Lower leg skin (tissue), 4 donors: Measurements from ENCODE around the gene TYROBP. TPM values are rescaled to one million over a fixed set of nuclear protein-coding genes. Genes with fewer than 3 reads are reported as not detected.

Experiments used
- DNase-seq, 2 donors: peaks; one replicate each; pipeline ENCODE4 v3.0.0-alpha.2; 2019; ENCODE audit warnings: low spot score in 2 of 2
- H3K4me3 ChIP-seq: fragments of 200-600 bp; sonication (generic); 2 replicates; pipeline ENCODE4 v1.5.1; 2017; ENCODE audit warnings: mild to moderate bottlenecking, low read depth; ENCODE audit not compliant: poor library complexity, severe bottlenecking
- CTCF ChIP-seq, 3 donors: fragments of 450-650 bp; IDR thresholded peaks; one replicate each; pipeline ENCODE4 v1.5.1; 2016; ENCODE audit warnings: antibody characterized with exemption in 3 of 3, mild to moderate bottlenecking in 3 of 3, moderate library complexity in 2 of 3
- POLR2A ChIP-seq, 2 donors: fragments of 450-650 bp; IDR thresholded peaks; one replicate each; pipeline ENCODE4 v1.6.1; 2016 to 2017; ENCODE audit warnings: antibody characterized with exemption in 2 of 2, mild to moderate bottlenecking in 1 of 2, moderate library complexity in 1 of 2
- WGBS, 2 donors: methylation state at CpG; one replicate each; pipeline ENCODE4 v1.1.5; 2018; 5-methylcytosine and 5-hydroxymethylcytosine counted together
- intact Hi-C: fragments of 100-400 bp; cut with DNase I; formaldehyde crosslinking; loops from one replicate; pipeline ENCODE4 v1.15.0; 2023; ENCODE audit warnings: low total_unique reads
- total RNA-seq, 4 donors: library from RNA; depleted of rRNA; stranded (reverse); fragments of >200 nt; gene quantifications; one replicate each; pipeline ENCODE4 v1.1.0, GENCODE V29; 2016

The TYROBP gene
- total RNA-seq, 4 donors from 2014 or later, result 25.7 to 29.9 (median 28.4) TPM

DNA sequence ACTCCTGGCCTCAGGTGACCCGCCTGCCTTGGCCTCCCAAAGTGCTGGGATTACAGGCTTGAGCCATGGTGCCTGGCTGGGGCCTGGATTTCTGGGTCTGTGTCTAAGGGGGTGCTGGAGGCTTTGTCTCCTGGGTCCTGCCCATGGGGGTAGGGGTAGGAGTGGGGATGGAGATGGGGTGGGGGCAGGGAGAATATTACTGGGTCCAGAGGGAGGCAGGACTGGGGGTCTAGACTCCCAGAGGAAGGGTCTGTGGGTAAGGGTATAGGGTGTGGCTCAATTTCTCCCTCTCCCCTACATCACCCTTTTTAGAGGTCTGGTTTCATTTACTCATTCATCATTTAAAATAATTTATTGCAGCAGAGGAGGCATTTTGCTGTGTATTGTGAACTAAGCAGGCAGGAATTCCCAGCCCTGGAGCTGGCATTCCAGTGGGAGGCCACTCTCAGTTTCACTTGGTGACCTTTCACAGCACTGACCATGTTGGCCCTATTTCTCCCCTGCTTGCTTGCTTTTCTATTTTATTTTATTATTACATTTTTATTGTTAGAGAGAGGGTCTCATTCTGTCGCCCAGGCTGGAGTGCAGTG is 6.9 kb downstream of the TYROBP start:
- no peak for TF ChIP-seq CTCF (IDR thresholded peaks at IDR 0.05)
- no peak for TF ChIP-seq POLR2A (IDR thresholded peaks at IDR 0.05)
- peak overlapping the region; percentile 41 for H3K4me3 ChIP-seq
- DNase-seq, result no peak
- intact Hi-C loops, result no loop called here
- 73 to 75% methylated on average over 1 to 2 of the region's 2 CpGs for WGBS, 2 donors

DNA sequence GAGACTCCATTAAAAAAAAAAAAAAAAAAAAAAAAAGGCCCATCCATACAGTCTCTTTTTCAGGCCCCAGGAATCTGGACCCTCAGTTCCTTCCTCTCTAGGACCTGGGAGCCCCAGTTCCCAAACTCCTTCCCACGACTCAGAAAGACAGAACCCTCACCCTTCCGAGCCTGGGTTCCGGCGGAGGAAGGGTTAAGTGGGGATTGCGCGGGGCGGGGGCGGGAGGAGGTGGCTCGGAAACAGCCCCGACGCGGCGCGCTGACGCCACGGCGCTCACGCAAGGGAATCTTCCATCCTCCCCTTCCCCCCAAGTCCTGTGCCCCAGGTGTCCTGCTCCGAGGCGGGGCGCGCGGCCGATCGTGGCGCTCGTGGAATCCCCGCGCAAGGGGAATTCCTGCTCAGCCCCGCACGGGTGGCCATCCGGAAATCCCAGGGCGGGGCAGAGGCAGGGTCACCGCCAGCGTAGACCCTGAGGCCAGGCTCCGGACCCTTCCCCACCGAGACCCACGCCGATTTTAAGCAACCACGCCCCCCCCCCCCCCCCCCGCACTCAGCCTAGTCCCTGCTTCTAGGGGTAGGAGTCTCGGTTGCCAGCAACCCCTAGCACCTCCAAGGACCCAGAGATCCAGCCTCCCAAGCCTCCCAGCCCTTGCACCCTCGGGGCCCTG is 8.4 kb downstream of the TYROBP start:
- WGBS, 2 donors, result 1% methylated on average over 24 to 39 of the region's 43 CpGs
- intact Hi-C loops, result loop anchor here (5.0 kb wide), 1 partner anchor 33 kb away; no protein-coding TSS in a partner anchor
- H3K4me3 ChIP-seq, result peak overlapping the region; percentile 41
- no peak for TF ChIP-seq POLR2A (IDR thresholded peaks at IDR 0.05)
- TF ChIP-seq CTCF (IDR thresholded peaks at IDR 0.05), result no peak
- peak; percentile 68 to 95 for DNase-seq

DNA sequence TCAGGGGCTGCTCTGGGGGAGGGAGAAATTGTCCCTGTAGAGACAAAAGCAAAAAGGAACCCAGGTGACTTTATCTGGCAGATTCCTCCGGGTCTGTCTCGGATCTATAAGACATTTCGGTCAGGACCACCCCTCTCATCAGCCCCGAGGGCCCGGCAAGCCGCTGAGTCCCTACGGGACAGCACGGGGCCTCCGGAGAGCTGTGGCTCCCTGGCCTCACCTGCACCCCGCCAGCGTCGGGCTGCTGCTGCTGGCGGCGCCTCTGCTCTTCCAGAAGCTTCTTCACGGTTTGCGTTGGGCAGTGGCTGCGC is 9.6 kb downstream of the TYROBP start:
- TF ChIP-seq POLR2A (IDR thresholded peaks at IDR 0.05), result no peak
- TF ChIP-seq CTCF (IDR thresholded peaks at IDR 0.05), result no peak
- WGBS, 2 donors, result 1% methylated on average over 12 to 17 of the region's 17 CpGs
- DNase-seq, result no peak
- intact Hi-C loops, result loop anchor here (5.0 kb wide), 1 partner anchor 34 kb away; no protein-coding TSS in a partner anchor
- peak overlapping the region; percentile 41 for H3K4me3 ChIP-seq

DNA sequence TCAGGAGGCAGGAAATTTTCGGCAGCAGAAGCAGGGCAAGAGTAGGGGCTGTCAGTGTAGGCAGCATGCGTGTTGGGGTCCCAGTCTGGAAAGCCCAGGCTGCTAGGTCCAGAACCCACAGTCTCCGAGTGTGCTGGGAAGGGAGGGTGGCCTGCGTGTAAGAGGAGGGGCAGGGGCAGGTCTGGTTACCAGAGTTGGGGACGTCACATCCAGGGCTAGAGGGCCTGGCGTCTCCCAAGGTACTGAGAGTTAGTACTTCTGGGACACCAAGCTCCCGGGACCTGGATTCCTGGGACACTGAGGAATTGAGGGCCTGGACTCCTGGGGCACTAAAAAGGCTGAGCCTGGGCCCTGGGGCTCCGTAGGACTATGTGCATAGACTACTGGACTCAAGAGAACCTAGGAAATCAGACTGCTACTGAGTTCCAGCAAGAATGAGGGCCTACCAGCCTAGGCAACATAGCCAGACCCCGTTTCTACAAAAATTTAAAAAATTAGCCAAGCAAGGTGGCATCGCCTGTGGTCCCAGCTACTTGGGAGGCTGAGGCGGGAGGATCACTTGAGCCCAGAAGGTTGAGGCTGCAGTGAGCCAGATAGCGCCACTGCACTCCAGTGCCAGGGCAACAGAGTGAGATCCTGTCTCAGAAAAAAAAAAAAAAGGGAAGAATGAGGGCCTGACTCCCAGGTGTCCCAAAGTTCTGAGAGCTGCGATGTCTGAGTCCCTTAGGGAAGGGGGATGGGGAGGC is 10.2 kb downstream of the TYROBP start:
- DNase-seq, result no peak
- intact Hi-C loops, result loop anchor here (5.0 kb wide), 1 partner anchor 34 kb away; no protein-coding TSS in a partner anchor
- WGBS, 2 donors, result 87 to 88% methylated on average over 13 of the region's 13 CpGs
- H3K4me3 ChIP-seq, result no peak overlapping the region
- TF ChIP-seq POLR2A (IDR thresholded peaks at IDR 0.05), result no peak

- intact Hi-C loops, result loop anchor here (5.0 kb wide), 1 partner anchor 36 kb away; no protein-coding TSS in a partner anchor
- WGBS, 2 donors, result 85 to 92% methylated on average over 13 of the region's 13 CpGs
- no peak overlapping the region for H3K4me3 ChIP-seq
- TF ChIP-seq CTCF (IDR thresholded peaks at IDR 0.05) (no peak), POLR2A (IDR thresholded peaks at IDR 0.05) (no peak)
- no peak for DNase-seq
These were observed 11.5 kb downstream of the TYROBP start for GRCh38 chr19:35896643-35897040.
